ENCODE data around the gene KCNK1. TPM values are rescaled to one million over a fixed set of nuclear protein-coding genes. Genes with fewer than 3 reads are reported as not detected.

Gene KCNK1
- total RNA-seq, 1 experiment from 2014 or later, result 0.13 TPM

- ChIA-PET CTCF (no interaction called here), POLR2A (no interaction called here)
- no peaks in the 10 kb centered on the region for H3K9me3 ChIP-seq (ENCODE audit: control insufficient read depth, insufficient read depth, low read depth, low read length)
- ATAC-seq, result no peak
- intact Hi-C loops (cut with micrococcal nuclease; ENCODE audit: unreplicated experiment), result no loop called here
- DNase-seq (ENCODE audit: low read depth, low spot score), result no peak
- no TSS peak for BruUV-seq (replicated peaks)
- H3K4me1 ChIP-seq (ENCODE audit: control insufficient read depth, insufficient read depth, low read length), result no peaks in the 10 kb centered on the region
- no peak overlapping the region for H3K4me3 ChIP-seq (ENCODE audit: low read depth in 2 of 2, low read length in 2 of 2)
- H3K36me3 ChIP-seq (ENCODE audit: control insufficient read depth, insufficient read depth, low read length), result no peaks in the 10 kb centered on the region
- H3K27ac ChIP-seq (ENCODE audit: low read length), result no peak overlapping the region
- in situ Hi-C loops (cut with HindIII; ENCODE audit: low pct_unique_long_range_greater_than_20kb, low sequenced_read_pairs), result no loop called here
- TF ChIP-seq REST (IDR thresholded peaks at IDR 0.05; ENCODE audit: insufficient read depth in 1 of 2, low read depth in 2 of 2, low read length in 1 of 2), result no peak
- TF ChIP-seq POLR2AphosphoS5 (IDR thresholded peaks at IDR 0.05; ENCODE audit: low read depth, low read length), result no peak
- TF ChIP-seq CTCF (IDR thresholded peaks at IDR 0.05), result no peak
- TF ChIP-seq TCF7L2 (IDR thresholded peaks at IDR 0.05; ENCODE audit: low read depth, low read length), result no peak
- TF ChIP-seq SIN3A (IDR thresholded peaks at IDR 0.05; ENCODE audit: borderline replicate concordance, insufficient read depth, low read depth, low read length), result no peak
- peaks cover 8% of the 10 kb centered on the region; the same call in 1 of the 2 replicates for H3K27me3 ChIP-seq (ENCODE audit: control insufficient read depth, insufficient read depth, low read length)
Observed at GRCh38 chr1:233570216-233570615, 43.7 kb upstream of the KCNK1 start.

- CTCF ChIA-PET, result no interaction called here
- POLR2A ChIA-PET, result interaction anchor here (0.6 kb wide), 1 partner anchor 1085 kb away, joined by 3 read pairs; no protein-coding TSS in a partner anchor
- TF ChIP-seq SIN3A (IDR thresholded peaks at IDR 0.05; ENCODE audit: borderline replicate concordance, insufficient read depth, low read depth, low read length) (no peak), TCF7L2 (IDR thresholded peaks at IDR 0.05; ENCODE audit: low read depth, low read length) (no peak), POLR2AphosphoS5 (IDR thresholded peaks at IDR 0.05; ENCODE audit: low read depth, low read length) (no peak), REST (IDR thresholded peaks at IDR 0.05; ENCODE audit: insufficient read depth in 1 of 2, low read depth in 2 of 2, low read length in 1 of 2) (no peak), CTCF (IDR thresholded peaks at IDR 0.05) (no peak)
- Histone ChIP-seq H3K36me3 (ENCODE audit: control insufficient read depth, insufficient read depth, low read length) (no peaks in the 10 kb centered on the region), H3K4me1 (ENCODE audit: control insufficient read depth, insufficient read depth, low read length) (no peaks in the 10 kb centered on the region), H3K9me3 (ENCODE audit: control insufficient read depth, insufficient read depth, low read depth, low read length) (no peaks in the 10 kb centered on the region), H3K27ac (ENCODE audit: low read length) (no peak overlapping the region), H3K4me3 (ENCODE audit: low read depth in 2 of 2, low read length in 2 of 2) (no peak overlapping the region), H3K27me3 (ENCODE audit: control insufficient read depth, insufficient read depth, low read length) (peaks cover 13% of the 10 kb centered on the region; the same call in 1 of the 2 replicates)
- no peak for DNase-seq (ENCODE audit: low read depth, low spot score)
- intact Hi-C loops (cut with micrococcal nuclease; ENCODE audit: unreplicated experiment) (no loop called here), in situ Hi-C loops (cut with HindIII; ENCODE audit: low pct_unique_long_range_greater_than_20kb, low sequenced_read_pairs) (no loop called here)
- no peak for ATAC-seq
- no TSS peak for BruUV-seq (replicated peaks)
Observed at GRCh38 chr1:233570706-233571105, 43.2 kb upstream of the KCNK1 start.

Data from Panc1 (cell line).